KMS-11 (cell line): ENCODE results near the gene ARMC6.

ENCODE experiments used
- H2AFZ ChIP-seq: fragments of 200-600 bp; sonication (generic); 2 replicates; pipeline ENCODE4 v1.6.1; 2016; ENCODE audit warnings: antibody characterized with exemption, mixed run types, low read depth
- H3K27ac ChIP-seq: fragments of 200-600 bp; sonication (generic); 2 replicates; pipeline ENCODE4 v1.6.1; 2016; ENCODE audit warnings: mild to moderate bottlenecking, mixed run types
- H3K27me3 ChIP-seq: fragments of 200-600 bp; sonication (generic); 2 replicates; pipeline ENCODE4 v1.6.1; 2017; ENCODE audit warnings: mild to moderate bottlenecking, low read depth, mixed run types, moderate library complexity; ENCODE audit not compliant: insufficient read depth
- H3K36me3 ChIP-seq: fragments of 200-600 bp; sonication (generic); 2 replicates; pipeline ENCODE4 v1.6.1; 2017; ENCODE audit warnings: mild to moderate bottlenecking, mixed run types; ENCODE audit not compliant: insufficient read depth
- H3K4me1 ChIP-seq: fragments of 200-600 bp; sonication (generic); 2 replicates; pipeline ENCODE4 v1.6.1; 2016; ENCODE audit warnings: mild to moderate bottlenecking, low read depth, mixed run types; ENCODE audit not compliant: poor library complexity, severe bottlenecking
- H3K4me2 ChIP-seq: fragments of 200-600 bp; sonication (generic); 2 replicates; pipeline ENCODE4 v1.7.0; 2016; ENCODE audit warnings: mild to moderate bottlenecking, mixed run types
- H3K4me3 ChIP-seq: fragments of 200-600 bp; sonication (generic); IDR thresholded peaks from 2 replicates; pipeline ENCODE4 v1.6.1; 2017; ENCODE audit warnings: low read depth, low read length, mixed read lengths; ENCODE audit not compliant: insufficient read depth
- H3K79me2 ChIP-seq: fragments of 200-600 bp; sonication (generic); 2 replicates; pipeline ENCODE4 v1.6.1; 2016; ENCODE audit warnings: low read depth, mixed run types; ENCODE audit not compliant: insufficient read depth
- H3K9ac ChIP-seq: fragments of 200-600 bp; sonication (generic); 2 replicates; pipeline ENCODE4 v1.6.1; 2016; ENCODE audit warnings: mild to moderate bottlenecking, mixed run types
- H4K20me1 ChIP-seq: fragments of 200-600 bp; sonication (generic); 2 replicates; pipeline ENCODE4 v1.6.1; 2016; ENCODE audit warnings: mild to moderate bottlenecking, mixed run types; ENCODE audit not compliant: insufficient read depth
- TF ChIP-seq, protein P1 (sequence below): fragments of 200-600 bp; sonication (generic); conservative IDR thresholded peaks from 2 replicates; pipeline ENCODE4 v1.6.1; 2017; ENCODE audit warnings: low read depth, mild to moderate bottlenecking, antibody characterized with exemption, low read length, moderate library complexity, mixed read lengths

ARMC6 gene

DNA sequence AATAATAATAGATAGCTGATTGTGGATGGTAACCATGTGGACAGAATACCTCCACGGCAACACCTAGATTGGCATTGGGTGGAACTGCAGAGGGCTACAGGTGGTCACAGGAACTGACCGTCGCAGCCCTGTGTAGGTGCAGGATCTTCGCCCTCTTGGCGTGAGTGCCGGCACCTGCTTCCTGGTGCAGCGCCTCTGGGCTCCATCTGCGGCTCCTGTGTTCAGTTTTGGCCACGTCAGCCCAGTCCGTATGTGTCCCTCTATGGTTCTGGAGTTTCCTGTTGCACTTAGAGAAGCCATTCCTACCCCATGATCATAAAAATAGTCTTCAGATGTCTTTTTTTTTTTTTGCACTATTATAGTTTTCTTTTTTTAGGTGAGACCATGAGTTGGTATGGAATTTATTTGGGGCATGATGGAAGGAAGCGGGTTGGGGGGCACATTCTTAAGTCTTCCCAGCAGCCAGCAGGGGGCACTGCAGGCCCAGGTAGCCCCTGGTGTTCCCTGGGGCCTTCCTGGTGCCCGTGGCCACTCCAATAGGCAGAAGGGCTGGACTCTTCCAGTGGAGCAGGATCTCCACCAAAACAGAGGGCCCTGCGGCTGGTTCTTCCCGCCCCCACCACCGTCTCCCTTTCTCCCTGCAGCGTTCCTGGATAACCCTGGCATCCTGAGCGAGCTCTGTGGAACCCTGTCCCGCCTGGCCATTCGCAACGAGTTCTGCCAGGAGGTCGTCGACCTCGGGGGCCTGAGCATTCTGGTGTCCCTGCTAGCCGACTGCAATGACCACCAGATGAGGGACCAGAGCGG lies 20.3 kb downstream of the ARMC6 start:
- H3K27me3 ChIP-seq: no peaks in the 10 kb centered on the region
- no peaks in the 10 kb centered on the region for H3K4me1 ChIP-seq
- no peak overlapping the region for H3K27ac ChIP-seq
- H4K20me1 ChIP-seq: no peaks in the 10 kb centered on the region
- no peak overlapping the region for H3K4me2 ChIP-seq
- H3K9ac ChIP-seq: no peak overlapping the region
- TF ChIP-seq, protein P1, sequence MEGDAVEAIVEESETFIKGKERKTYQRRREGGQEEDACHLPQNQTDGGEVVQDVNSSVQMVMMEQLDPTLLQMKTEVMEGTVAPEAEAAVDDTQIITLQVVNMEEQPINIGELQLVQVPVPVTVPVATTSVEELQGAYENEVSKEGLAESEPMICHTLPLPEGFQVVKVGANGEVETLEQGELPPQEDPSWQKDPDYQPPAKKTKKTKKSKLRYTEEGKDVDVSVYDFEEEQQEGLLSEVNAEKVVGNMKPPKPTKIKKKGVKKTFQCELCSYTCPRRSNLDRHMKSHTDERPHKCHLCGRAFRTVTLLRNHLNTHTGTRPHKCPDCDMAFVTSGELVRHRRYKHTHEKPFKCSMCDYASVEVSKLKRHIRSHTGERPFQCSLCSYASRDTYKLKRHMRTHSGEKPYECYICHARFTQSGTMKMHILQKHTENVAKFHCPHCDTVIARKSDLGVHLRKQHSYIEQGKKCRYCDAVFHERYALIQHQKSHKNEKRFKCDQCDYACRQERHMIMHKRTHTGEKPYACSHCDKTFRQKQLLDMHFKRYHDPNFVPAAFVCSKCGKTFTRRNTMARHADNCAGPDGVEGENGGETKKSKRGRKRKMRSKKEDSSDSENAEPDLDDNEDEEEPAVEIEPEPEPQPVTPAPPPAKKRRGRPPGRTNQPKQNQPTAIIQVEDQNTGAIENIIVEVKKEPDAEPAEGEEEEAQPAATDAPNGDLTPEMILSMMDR: peak; percentile 74
- H2AFZ ChIP-seq: no peak overlapping the region
- H3K36me3 ChIP-seq: no peaks in the 10 kb centered on the region; the same call in 1 of the 2 replicates
- H3K4me3 ChIP-seq: no peak overlapping the region
- no peaks in the 10 kb centered on the region for H3K79me2 ChIP-seq

DNA sequence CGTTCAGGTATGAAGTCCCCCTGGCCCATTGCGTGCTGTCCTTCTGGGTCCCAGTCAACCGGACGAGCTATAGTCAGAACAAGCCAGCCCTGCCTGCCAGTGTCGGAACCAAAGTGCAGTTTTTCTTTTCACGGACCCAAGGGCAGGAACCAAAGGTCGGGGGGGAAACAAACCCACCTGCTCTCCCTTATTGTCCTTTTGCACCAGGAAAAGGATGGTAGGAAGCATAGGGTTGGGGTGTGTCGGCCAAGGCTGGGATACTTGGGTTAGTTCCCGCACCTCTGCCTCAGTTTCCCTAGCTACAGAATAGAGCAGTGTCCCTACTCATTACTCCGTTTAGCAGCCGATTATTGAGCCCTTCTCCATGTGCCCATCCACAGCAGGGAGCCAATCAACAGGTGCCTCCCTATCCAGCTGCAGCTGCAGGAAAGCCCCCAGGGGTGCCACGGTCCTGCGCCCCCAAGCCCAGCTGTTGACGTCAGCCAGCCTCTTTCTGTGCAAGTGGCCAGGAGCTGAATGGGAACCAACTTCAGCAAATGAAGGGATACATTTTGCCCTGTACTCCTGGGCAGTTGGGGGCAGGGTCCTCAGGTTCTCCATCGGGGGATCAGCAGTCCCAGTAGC lies 21.0 kb downstream of the ARMC6 start:
- no peaks in the 10 kb centered on the region; the same call in 1 of the 2 replicates for H3K36me3 ChIP-seq
- H3K4me1 ChIP-seq: no peaks in the 10 kb centered on the region
- H3K9ac ChIP-seq: no peak overlapping the region
- no peaks in the 10 kb centered on the region for H3K27me3 ChIP-seq
- no peaks in the 10 kb centered on the region for H3K79me2 ChIP-seq
- H3K4me3 ChIP-seq: no peak overlapping the region
- TF ChIP-seq, protein P1: no peak
- H3K4me2 ChIP-seq: no peak overlapping the region
- H3K27ac ChIP-seq: no peak overlapping the region
- no peaks in the 10 kb centered on the region for H4K20me1 ChIP-seq
- no peak overlapping the region for H2AFZ ChIP-seq

DNA sequence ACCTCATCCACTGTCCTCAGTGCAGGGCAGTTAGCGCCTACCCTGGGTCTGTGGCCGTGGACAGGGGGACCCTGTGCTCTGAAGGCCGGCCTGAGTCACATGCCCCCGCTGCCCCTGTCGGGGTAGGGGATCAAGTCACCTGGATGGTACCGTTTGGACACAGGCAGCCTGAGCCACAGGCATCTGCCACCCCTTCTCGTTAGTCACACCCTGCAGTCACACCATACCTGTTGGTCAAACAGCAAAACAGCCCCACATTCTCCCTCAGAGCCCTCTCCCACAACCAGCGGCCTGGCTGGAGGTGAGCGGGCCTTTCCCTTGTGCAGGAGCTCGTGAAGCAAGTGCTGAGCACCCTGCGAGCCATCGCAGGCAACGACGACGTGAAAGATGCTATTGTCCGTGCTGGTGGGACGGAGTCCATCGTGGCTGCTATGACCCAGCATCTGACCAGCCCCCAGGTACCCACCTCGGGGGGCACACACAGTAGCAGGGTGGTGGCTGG lies 21.6 kb downstream of the ARMC6 start:
- Histone ChIP-seq H3K27ac (no peak overlapping the region), H3K4me3 (no peak overlapping the region), H3K27me3 (no peaks in the 10 kb centered on the region), H3K4me2 (no peak overlapping the region), H4K20me1 (no peaks in the 10 kb centered on the region), H3K9ac (no peak overlapping the region), H3K4me1 (no peaks in the 10 kb centered on the region), H3K36me3 (no peaks in the 10 kb centered on the region), H2AFZ (no peak overlapping the region), H3K79me2 (no peaks in the 10 kb centered on the region)
- TF ChIP-seq, protein P1: no peak

DNA sequence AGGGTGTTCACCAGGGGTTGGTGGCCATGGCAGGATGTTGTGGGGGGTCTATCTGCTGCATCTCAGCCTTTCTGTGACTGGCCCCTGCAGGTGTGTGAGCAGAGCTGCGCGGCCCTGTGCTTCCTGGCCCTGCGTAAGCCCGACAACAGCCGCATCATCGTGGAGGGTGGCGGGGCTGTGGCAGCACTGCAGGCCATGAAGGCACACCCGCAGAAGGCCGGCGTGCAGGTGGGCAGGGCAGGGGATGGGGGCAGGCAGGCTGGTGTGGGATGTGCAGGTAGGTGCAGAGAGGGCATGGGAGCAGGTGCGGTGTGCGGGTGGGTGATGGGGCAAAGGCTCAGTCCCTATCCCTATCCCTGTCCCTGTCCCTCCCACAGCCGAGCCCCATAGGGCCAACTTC lies 22.3 kb downstream of the ARMC6 start:
- H3K4me3 ChIP-seq: no peak overlapping the region
- no peaks in the 10 kb centered on the region for H4K20me1 ChIP-seq
- H3K27ac ChIP-seq: no peak overlapping the region
- H3K79me2 ChIP-seq: no peaks in the 10 kb centered on the region
- no peak overlapping the region for H3K9ac ChIP-seq
- TF ChIP-seq, protein P1: no peak
- no peaks in the 10 kb centered on the region for H3K4me1 ChIP-seq
- H3K4me2 ChIP-seq: no peak overlapping the region
- H3K27me3 ChIP-seq: no peaks in the 10 kb centered on the region
- H2AFZ ChIP-seq: no peak overlapping the region
- no peaks in the 10 kb centered on the region for H3K36me3 ChIP-seq
